H9 (cell line): Measurements from ENCODE around the gene FCRL3. TPM values are rescaled to one million over a fixed set of nuclear protein-coding genes. Genes with fewer than 3 reads are reported as not detected.

Experiments
- DNase-seq: peaks from one replicate; pipeline ENCODE4 v3.0.0-alpha.2; 2017
- H2AFZ ChIP-seq: one replicate; pipeline ENCODE4 v1.6.1; 2013; ENCODE audit warnings: mild to moderate bottlenecking, low read length, control low read depth, moderate library complexity
- H2AK5ac ChIP-seq: 2 replicates; pipeline ENCODE4 v1.6.1; 2013; ENCODE audit warnings: low read length, control low read depth, mixed read lengths; ENCODE audit not compliant: insufficient read length
- H2BK120ac ChIP-seq: one replicate; pipeline ENCODE4 v1.6.1; 2013; ENCODE audit warnings: low read depth, mild to moderate bottlenecking, low read length, control low read depth, inconsistent platforms; ENCODE audit not compliant: poor library complexity, severe bottlenecking
- H2BK12ac ChIP-seq: 2 replicates; pipeline ENCODE4 v1.6.1; 2013; ENCODE audit warnings: low read length, control low read depth, mixed read lengths, low read depth; ENCODE audit not compliant: insufficient read length
- H2BK15ac ChIP-seq: 2 replicates; pipeline ENCODE4 v1.6.1; 2013; ENCODE audit warnings: low read depth, low read length, control low read depth
- H2BK20ac ChIP-seq: one replicate; pipeline ENCODE4 v1.6.1; 2013; ENCODE audit warnings: low read depth, mild to moderate bottlenecking, low read length, control low read depth, inconsistent platforms; ENCODE audit not compliant: poor library complexity, severe bottlenecking
- H2BK5ac ChIP-seq: 2 replicates; pipeline ENCODE4 v1.6.1; 2013; ENCODE audit warnings: low read length, control low read depth, mixed read lengths; ENCODE audit not compliant: insufficient read length
- H3K14ac ChIP-seq: 2 replicates; pipeline ENCODE4 v1.6.1; 2013; ENCODE audit warnings: low read length, control low read depth; ENCODE audit not compliant: insufficient read depth
- H3K18ac ChIP-seq: 2 replicates; pipeline ENCODE4 v1.6.1; 2013; ENCODE audit warnings: low read depth, mild to moderate bottlenecking, mixed read lengths, low read length, control low read depth; ENCODE audit not compliant: insufficient read length
- H3K23ac ChIP-seq: 2 replicates; pipeline ENCODE4 v1.6.1; 2013; ENCODE audit warnings: low read length, control low read depth, mixed read lengths, low read depth; ENCODE audit not compliant: insufficient read length
- H3K23me2 ChIP-seq: 2 replicates; pipeline ENCODE4 v1.6.1; 2013; ENCODE audit warnings: low read depth, mild to moderate bottlenecking, mixed read lengths, low read length, control low read depth; ENCODE audit not compliant: insufficient read length, poor library complexity, severe bottlenecking
- H3K27ac ChIP-seq: 2 replicates; pipeline ENCODE4 v1.5.1; 2013; ENCODE audit warnings: low read length, control low read depth, mixed read lengths, low read depth; ENCODE audit not compliant: insufficient read length
- H3K27me3 ChIP-seq: 2 replicates; pipeline ENCODE4 v1.6.1; 2013; ENCODE audit warnings: low read length, control low read depth, inconsistent platforms; ENCODE audit not compliant: insufficient read depth
- H3K4ac ChIP-seq: 2 replicates; pipeline ENCODE4 v1.6.1; 2013; ENCODE audit warnings: low read depth, mild to moderate bottlenecking, control low read depth, inconsistent platforms, low read length, moderate library complexity
- H3K4me1 ChIP-seq: 2 replicates; pipeline ENCODE4 v1.6.1; 2013; ENCODE audit warnings: low read length, control low read depth, inconsistent platforms; ENCODE audit not compliant: insufficient read depth
- H3K4me2 ChIP-seq: 2 replicates; pipeline ENCODE4 v1.6.1; 2013; ENCODE audit warnings: low read length, control low read depth, mixed read lengths; ENCODE audit not compliant: insufficient read length, insufficient read depth
- H3K56ac ChIP-seq: 2 replicates; pipeline ENCODE4 v1.6.1; 2013; ENCODE audit warnings: low read depth, mild to moderate bottlenecking, mixed read lengths, low read length, control low read depth; ENCODE audit not compliant: insufficient read length
- H3K79me1 ChIP-seq: 2 replicates; pipeline ENCODE4 v1.6.1; 2013; ENCODE audit warnings: low read depth, mild to moderate bottlenecking, moderate library complexity, low read length, control low read depth, inconsistent platforms; ENCODE audit not compliant: insufficient read depth, poor library complexity, severe bottlenecking
- H3K79me2 ChIP-seq: 2 replicates; pipeline ENCODE4 v1.6.1; 2013; ENCODE audit warnings: low read length, control low read depth, inconsistent platforms; ENCODE audit not compliant: insufficient read depth
- H3K9ac ChIP-seq: 2 replicates; pipeline ENCODE4 v1.6.1; 2013; ENCODE audit warnings: low read length, control low read depth, mixed read lengths; ENCODE audit not compliant: insufficient read length; ENCODE audit errors: extremely low read depth
- H3K9me3 ChIP-seq: one replicate; pipeline ENCODE4 v1.6.1; 2013; ENCODE audit warnings: low read depth, low read length, inconsistent platforms; ENCODE audit not compliant: control insufficient read depth
- H3T11ph ChIP-seq: one replicate; pipeline ENCODE4 v1.6.1; 2013; ENCODE audit warnings: mild to moderate bottlenecking, low read length, control low read depth, inconsistent platforms
- H4K20me1 ChIP-seq: one replicate; pipeline ENCODE4 v1.6.1; 2013; ENCODE audit not compliant: control insufficient read depth, insufficient read length, insufficient read depth
- H4K5ac ChIP-seq: 2 replicates; pipeline ENCODE4 v1.6.1; 2013; ENCODE audit warnings: low read depth, mild to moderate bottlenecking, mixed read lengths, low read length, control low read depth; ENCODE audit not compliant: insufficient read length
- H4K8ac ChIP-seq: replicated peaks from 2 replicates; pipeline ENCODE4 v1.6.1; 2013; ENCODE audit warnings: low read length, control low read depth, mixed read lengths, low read depth; ENCODE audit not compliant: insufficient read length
- H4K91ac ChIP-seq: 2 replicates; pipeline ENCODE4 v1.6.1; 2013; ENCODE audit warnings: low read depth, mild to moderate bottlenecking, moderate library complexity, mixed read lengths, low read length, control low read depth; ENCODE audit not compliant: insufficient read length
- H3K27ac Mint-ChIP-seq, 3 experiments: 2 replicates in 2 of 3; 3 replicates in 1 of 3; pipeline ENCODE4 v1.8.0; 2020 to 2021; ENCODE audit warnings: mixed read lengths in 3 of 3, mild to moderate bottlenecking in 1 of 3, moderate library complexity in 1 of 3
- H3K27me3 Mint-ChIP-seq: 2 replicates; pipeline ENCODE4 v1.8.0; 2021; ENCODE audit warnings: low read depth, mild to moderate bottlenecking, moderate library complexity, mixed read lengths
- H3K36me3 Mint-ChIP-seq, 3 experiments: 2 replicates in 2 of 3; 3 replicates in 1 of 3; pipeline ENCODE4 v1.8.0; 2020 to 2021; ENCODE audit warnings: low read depth in 3 of 3, mixed read lengths in 3 of 3; ENCODE audit not compliant: insufficient read depth in 1 of 3
- H3K4me1 Mint-ChIP-seq, 2 experiments: 2 replicates each; pipeline ENCODE4 v1.8.0; 2020; ENCODE audit warnings: mixed read lengths in 2 of 2
- H3K4me3 Mint-ChIP-seq, 2 experiments: 2 replicates in 1 of 2; 3 replicates in 1 of 2; pipeline ENCODE4 v1.8.0; 2020 to 2021; ENCODE audit warnings: mild to moderate bottlenecking in 2 of 2, mixed read lengths in 2 of 2, moderate library complexity in 1 of 2
- H3K9me3 Mint-ChIP-seq, 2 experiments: 2 replicates in 1 of 2; 3 replicates in 1 of 2; pipeline ENCODE4 v1.8.0; 2020; ENCODE audit warnings: mild to moderate bottlenecking in 2 of 2, mixed read lengths in 2 of 2, moderate library complexity in 1 of 2
- CTCF ChIP-seq: fragments of 200-600 bp; sonication (generic); conservative IDR thresholded peaks from 3 replicates; pipeline ENCODE4 v1.8.0; 2021; ENCODE audit warnings: antibody characterized with exemption, mild to moderate bottlenecking
- WGBS: extraction: QIAGEN DNeasy Blood & Tissue Kit; methylation state at CpG from one replicate; pipeline ENCODE4 v1.1.7; 2013; ENCODE audit warnings: missing lambda C conversion rate, low lambda C conversion rate, mixed read lengths; ENCODE audit not compliant: insufficient read length; ENCODE audit errors: extremely low coverage; 5-methylcytosine and 5-hydroxymethylcytosine counted together
- total RNA-seq: library from RNA; stranded (reverse); gene quantifications from 2 replicates; pipeline ENCODE4 v1.2.1, GENCODE V29; 2021

FCRL3 gene
- total RNA-seq, 1 experiment from 2014 or later, result not detected

GRCh38 chr1:157725221-157725577 is 24.6 kb upstream of the FCRL3 start:
- Histone ChIP-seq H4K8ac (no peak overlapping the region), H4K20me1 (no peaks in the 10 kb centered on the region)
- WGBS, result no CpG with 5 or more reads among the region's 2 CpGs

More at GRCh38 chr1:157725221-157725577, 24.6 kb upstream of the FCRL3 start:
- Histone ChIP-seq H3K14ac (no peak overlapping the region), H2AK5ac (no peak overlapping the region), H3K23me2 (no peaks in the 10 kb centered on the region), H2BK12ac (no peak overlapping the region), H2BK5ac (no peak overlapping the region), H3K56ac (no peak overlapping the region), H4K91ac (no peak overlapping the region), H2BK15ac (no peak overlapping the region), H3K4ac (no peak overlapping the region), H3T11ph (no peak overlapping the region), H3K79me2 (no peaks in the 10 kb centered on the region), H3K4me2 (no peak overlapping the region), H3K9ac (no peak overlapping the region), H2AFZ (no peak overlapping the region), H3K23ac (no peak overlapping the region), H3K27ac (no peak overlapping the region), H3K4me1 (no peaks in the 10 kb centered on the region), H3K27me3 (no peaks in the 10 kb centered on the region), H3K79me1 (no peaks in the 10 kb centered on the region), H3K18ac (no peak overlapping the region), H3K9me3 (peaks cover 23% of the 10 kb centered on the region), H2BK20ac (no peak overlapping the region), H4K5ac (no peak overlapping the region), H2BK120ac (no peak overlapping the region)
- Mint-ChIP-seq H3K36me3 (peaks cover 8 to 24% (median 18%) of the 10 kb centered on the region in 3 experiments; a peak in 6 of 7 replicates), H3K4me3 (no peak overlapping the region), H3K9me3 (peaks cover 27 to 33% of the 10 kb centered on the region in 2 experiments), H3K27me3 (peaks cover 3% of the 10 kb centered on the region; the same call in 1 of the 2 replicates), H3K27ac (no peak overlapping the region), H3K4me1 (0 out of 4 replicates have a peak, but pooled peaks cover 0 to 2% of the 10 kb centered on the region in 2 experiments)
- TF ChIP-seq CTCF, result no peak
- DNase-seq, result no peak
